Stimulated activated CD8-positive, alpha-beta memory T cell treated with anti-CD3 and anti-CD28 coated beads, Interleukin-4, amount 100 ng/mL, for 24 hours (primary cell): ENCODE measurements around the gene CCT3.
"Not testable (repeated sequence)": the region's sequence is repeated elsewhere in the genome, so short reads cannot be mapped to it uniquely, and the experiment has no call there.

Source experiments
- DNase-seq: peaks from one replicate; pipeline ENCODE4 v3.0.0-alpha.2; 2020; ENCODE audit warnings: low read depth

Gene CCT3

GRCh38 chr1:156336242-156336641 is 1.9 kb downstream of the CCT3 start:
- DNase-seq: no peak

- DNase-seq: not testable (repeated sequence)
Observed at GRCh38 chr1:156323179-156323578, 14.9 kb downstream of the CCT3 start.

GRCh38 chr1:156320560-156320959 is 17.5 kb downstream of the CCT3 start:
- no peak for DNase-seq

- no peak for DNase-seq
Observed at GRCh38 chr1:156319664-156320063, 18.4 kb downstream of the CCT3 start.

GRCh38 chr1:156316909-156317308 is 21.2 kb downstream of the CCT3 start:
- no peak for DNase-seq

GRCh38 chr1:156310962-156311361 is 27.1 kb downstream of the CCT3 start:
- no peak for DNase-seq

GRCh38 chr1:156308078-156308477 is 30.0 kb downstream of the CCT3 start:
- DNase-seq: no peak

GRCh38 chr1:156305215-156305614 is 32.9 kb downstream of the CCT3 start:
- DNase-seq: no peak

- no peak for DNase-seq
Observed at GRCh38 chr1:156303241-156303640, 34.9 kb downstream of the CCT3 start.

GRCh38 chr1:156298852-156299357 is 39.2 kb downstream of the CCT3 start, which contains the start of gene VHLL:
Gene VHLL, minus strand, starts transcription at chr1:156299307. Its CDS starts 118 bp downstream, at chr1:156299189.
- no peak for DNase-seq

GRCh38 chr1:156295391-156295947 is 42.6 kb downstream of the CCT3 start, which contains the start of gene GLMP:
Gene GLMP, minus strand, starts transcription at chr1:156295679. Its CDS starts 34 bp downstream, at chr1:156295645.
- DNase-seq: peak; percentile 41

GRCh38 chr1:156293895-156294294 is 44.2 kb downstream of the CCT3 start:
- no peak for DNase-seq

- no peak for DNase-seq
Observed at GRCh38 chr1:156293098-156293434, 45.0 kb downstream of the CCT3 start.

- peak; percentile 24 for DNase-seq
Observed at GRCh38 chr1:156291226-156292061, 46.6 kb downstream of the CCT3 start.

- no peak for DNase-seq
Observed at GRCh38 chr1:156289857-156290256, 48.2 kb downstream of the CCT3 start.

- no peak for DNase-seq
Observed at GRCh38 chr1:156286061-156286460, 52.0 kb downstream of the CCT3 start.

- DNase-seq: no peak
Observed at GRCh38 chr1:156285437-156285836, 52.7 kb downstream of the CCT3 start.

- no peak for DNase-seq
Observed at GRCh38 chr1:156284757-156285156, 53.3 kb downstream of the CCT3 start.

- no peak for DNase-seq
Observed at GRCh38 chr1:156284112-156284511, 54.0 kb downstream of the CCT3 start, which contains the start of gene TMEM79. Gene TMEM79, plus strand, starts transcription at chr1:156284325. Its CDS starts 902 bp downstream, at chr1:156285227.

GRCh38 chr1:156283521-156283920 is 54.6 kb downstream of the CCT3 start:
- no peak for DNase-seq

- peak; percentile 89 for DNase-seq
Observed at GRCh38 chr1:156282479-156283222, 55.4 kb downstream of the CCT3 start, which contains the start of gene SMG5. Gene SMG5, minus strand, starts transcription at chr1:156282825. Its CDS starts 145 bp downstream, at chr1:156282680.
